Activated CD8-positive, alpha-beta memory T cell treated with anti-CD3 and anti-CD28 coated beads for 1 hour (primary cell): ENCODE measurements around the gene DUX4.
"Not testable (repeated sequence)": the region's sequence is repeated elsewhere in the genome, so short reads cannot be mapped to it uniquely, and the experiment has no call there.

Experiments
- DNase-seq, 2 donors: peaks; one replicate each; pipeline ENCODE4 v3.0.0-alpha.2; 2020; ENCODE audit warnings: low read depth in 1 of 2; ENCODE audit errors: extremely low read depth in 1 of 2

DUX4 gene

GRCh38 chr4:190173428-190173827 lies at the start of gene DUX4:
DUX4 (plus strand) TSS chr4:190173774; CDS start chr4:190173774, 0 bp downstream.
- DNase-seq: not testable (repeated sequence)

DNA sequence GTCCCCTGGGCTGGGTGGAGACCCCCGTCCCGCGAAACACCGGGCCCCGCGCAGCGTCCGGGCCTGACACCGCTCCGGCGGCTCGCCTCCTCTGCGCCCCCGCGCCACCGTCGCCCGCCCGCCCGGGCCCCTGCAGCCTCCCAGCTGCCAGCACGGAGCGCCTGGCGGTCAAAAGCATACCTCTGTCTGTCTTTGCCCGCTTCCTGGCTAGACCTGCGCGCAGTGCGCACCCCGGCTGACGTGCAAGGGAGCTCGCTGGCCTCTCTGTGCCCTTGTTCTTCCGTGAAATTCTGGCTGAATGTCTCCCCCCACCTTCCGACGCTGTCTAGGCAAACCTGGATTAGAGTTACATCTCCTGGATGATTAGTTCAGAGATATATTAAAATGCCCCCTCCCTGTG lies 1.9 kb downstream of the DUX4 start:
- DNase-seq: not testable (repeated sequence)

GRCh38 chr4:190177727-190178605 lies 4.4 kb downstream of the DUX4 start:
- DNase-seq: not testable (repeated sequence)

GRCh38 chr4:190178606-190178990 lies 5.0 kb downstream of the DUX4 start:
- not testable (repeated sequence) for DNase-seq

DNA sequence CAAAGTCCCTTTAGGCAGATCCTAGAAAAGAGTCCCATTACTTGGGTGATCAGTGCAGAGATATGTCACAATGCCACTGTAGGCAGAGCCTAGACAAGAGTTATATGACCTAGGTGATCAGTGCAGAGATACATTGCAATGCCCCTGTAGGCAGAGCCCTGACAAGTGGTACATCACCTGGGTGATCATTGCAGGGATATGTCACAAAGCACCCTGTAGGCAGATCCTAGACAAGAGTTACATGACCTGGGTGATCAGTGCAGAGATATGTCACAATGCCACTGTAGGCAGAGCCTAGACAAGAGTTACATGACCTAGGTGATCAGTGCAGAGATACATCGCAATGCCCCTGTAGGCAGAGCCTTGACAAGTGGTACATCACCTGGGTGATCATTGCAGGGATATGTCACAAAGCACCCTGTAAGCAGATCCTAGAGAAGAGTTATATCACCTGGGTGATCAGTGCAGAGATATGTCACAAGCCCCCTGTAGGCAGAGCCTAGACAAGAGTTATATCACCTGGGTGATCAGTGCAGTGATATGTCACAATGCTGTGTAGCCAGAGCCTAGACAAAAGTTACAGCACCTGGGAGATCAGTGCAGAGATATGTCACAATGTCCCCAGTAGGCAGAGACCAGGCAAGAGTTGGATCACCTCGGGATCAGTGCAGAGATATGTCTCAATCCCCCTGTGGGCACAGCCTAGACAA lies 5.6 kb downstream of the DUX4 start:
- not testable (repeated sequence) for DNase-seq

DNA sequence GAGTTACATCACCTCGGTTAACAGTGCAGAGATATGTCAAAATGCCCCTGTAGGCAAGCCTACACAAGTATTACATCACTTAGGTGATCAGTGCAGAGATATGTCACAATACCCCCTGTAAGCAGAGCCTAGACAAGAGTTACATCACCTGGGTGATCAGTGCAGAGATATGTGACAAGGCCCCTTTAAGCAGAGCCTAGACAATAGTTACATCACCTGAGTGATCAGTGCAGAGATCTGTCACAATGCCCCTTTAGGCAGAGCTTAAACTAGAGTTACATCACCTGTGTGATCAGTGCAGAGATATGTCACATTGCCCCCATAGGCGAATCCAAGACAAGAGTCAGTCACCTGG lies 6.1 kb downstream of the DUX4 start:
- DNase-seq: not testable (repeated sequence)

DNA sequence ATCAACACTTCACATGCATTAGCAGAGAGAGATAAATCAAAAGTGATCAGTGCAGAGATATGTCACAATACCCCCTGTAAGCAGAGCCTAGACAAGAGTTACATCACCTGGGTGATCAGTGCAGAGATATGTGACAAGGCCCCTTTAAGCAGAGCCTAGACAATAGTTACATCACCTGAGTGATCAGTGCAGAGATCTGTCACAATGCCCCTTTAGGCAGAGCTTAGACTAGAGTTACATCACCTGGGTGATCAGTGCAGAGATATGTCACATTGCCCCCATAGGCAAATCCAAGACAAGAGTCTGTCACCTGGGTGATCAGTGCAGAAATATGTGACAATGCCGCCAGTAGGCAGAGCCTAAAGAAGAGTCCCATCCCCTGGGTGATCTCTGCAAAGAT lies 7.4 kb downstream of the DUX4 start:
- not testable (repeated sequence) for DNase-seq

GRCh38 chr4:190181481-190182100 lies 8.0 kb downstream of the DUX4 start:
- DNase-seq: not testable (repeated sequence)

GRCh38 chr4:190203510-190203909 lies 29.9 kb downstream of the DUX4 start:
- DNase-seq: not testable (repeated sequence)
